KMS-11 (cell line): ENCODE results near the gene CREB1.
"Not testable (repeated sequence)": the region's sequence is repeated elsewhere in the genome, so short reads cannot be mapped to it uniquely, and the experiment has no call there.

ENCODE experiments used
- H2AFZ ChIP-seq: fragments of 200-600 bp; sonication (generic); 2 replicates; pipeline ENCODE4 v1.6.1; 2016; ENCODE audit warnings: antibody characterized with exemption, mixed run types, low read depth
- H3K27ac ChIP-seq: fragments of 200-600 bp; sonication (generic); 2 replicates; pipeline ENCODE4 v1.6.1; 2016; ENCODE audit warnings: mild to moderate bottlenecking, mixed run types
- H3K27me3 ChIP-seq: fragments of 200-600 bp; sonication (generic); 2 replicates; pipeline ENCODE4 v1.6.1; 2017; ENCODE audit warnings: mild to moderate bottlenecking, low read depth, mixed run types, moderate library complexity; ENCODE audit not compliant: insufficient read depth
- H3K36me3 ChIP-seq: fragments of 200-600 bp; sonication (generic); 2 replicates; pipeline ENCODE4 v1.6.1; 2017; ENCODE audit warnings: mild to moderate bottlenecking, mixed run types; ENCODE audit not compliant: insufficient read depth
- H3K4me1 ChIP-seq: fragments of 200-600 bp; sonication (generic); 2 replicates; pipeline ENCODE4 v1.6.1; 2016; ENCODE audit warnings: mild to moderate bottlenecking, low read depth, mixed run types; ENCODE audit not compliant: poor library complexity, severe bottlenecking
- H3K4me2 ChIP-seq: fragments of 200-600 bp; sonication (generic); 2 replicates; pipeline ENCODE4 v1.7.0; 2016; ENCODE audit warnings: mild to moderate bottlenecking, mixed run types
- H3K4me3 ChIP-seq: fragments of 200-600 bp; sonication (generic); IDR thresholded peaks from 2 replicates; pipeline ENCODE4 v1.6.1; 2017; ENCODE audit warnings: low read depth, low read length, mixed read lengths; ENCODE audit not compliant: insufficient read depth
- H3K79me2 ChIP-seq: fragments of 200-600 bp; sonication (generic); 2 replicates; pipeline ENCODE4 v1.6.1; 2016; ENCODE audit warnings: low read depth, mixed run types; ENCODE audit not compliant: insufficient read depth
- H3K9ac ChIP-seq: fragments of 200-600 bp; sonication (generic); 2 replicates; pipeline ENCODE4 v1.6.1; 2016; ENCODE audit warnings: mild to moderate bottlenecking, mixed run types
- H4K20me1 ChIP-seq: fragments of 200-600 bp; sonication (generic); 2 replicates; pipeline ENCODE4 v1.6.1; 2016; ENCODE audit warnings: mild to moderate bottlenecking, mixed run types; ENCODE audit not compliant: insufficient read depth
- TF ChIP-seq, protein P1 (sequence below): fragments of 200-600 bp; sonication (generic); conservative IDR thresholded peaks from 2 replicates; pipeline ENCODE4 v1.6.1; 2017; ENCODE audit warnings: low read depth, mild to moderate bottlenecking, antibody characterized with exemption, low read length, moderate library complexity, mixed read lengths

Gene CREB1

GRCh38 chr2:207494137-207494536, 35.6 kb upstream of the CREB1 start:
- H3K27me3 ChIP-seq = no peaks in the 10 kb centered on the region
- TF ChIP-seq, protein P1, sequence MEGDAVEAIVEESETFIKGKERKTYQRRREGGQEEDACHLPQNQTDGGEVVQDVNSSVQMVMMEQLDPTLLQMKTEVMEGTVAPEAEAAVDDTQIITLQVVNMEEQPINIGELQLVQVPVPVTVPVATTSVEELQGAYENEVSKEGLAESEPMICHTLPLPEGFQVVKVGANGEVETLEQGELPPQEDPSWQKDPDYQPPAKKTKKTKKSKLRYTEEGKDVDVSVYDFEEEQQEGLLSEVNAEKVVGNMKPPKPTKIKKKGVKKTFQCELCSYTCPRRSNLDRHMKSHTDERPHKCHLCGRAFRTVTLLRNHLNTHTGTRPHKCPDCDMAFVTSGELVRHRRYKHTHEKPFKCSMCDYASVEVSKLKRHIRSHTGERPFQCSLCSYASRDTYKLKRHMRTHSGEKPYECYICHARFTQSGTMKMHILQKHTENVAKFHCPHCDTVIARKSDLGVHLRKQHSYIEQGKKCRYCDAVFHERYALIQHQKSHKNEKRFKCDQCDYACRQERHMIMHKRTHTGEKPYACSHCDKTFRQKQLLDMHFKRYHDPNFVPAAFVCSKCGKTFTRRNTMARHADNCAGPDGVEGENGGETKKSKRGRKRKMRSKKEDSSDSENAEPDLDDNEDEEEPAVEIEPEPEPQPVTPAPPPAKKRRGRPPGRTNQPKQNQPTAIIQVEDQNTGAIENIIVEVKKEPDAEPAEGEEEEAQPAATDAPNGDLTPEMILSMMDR = no peak
- no peak overlapping the region for H3K9ac ChIP-seq
- H3K27ac ChIP-seq = no peak overlapping the region
- no peak overlapping the region for H3K4me3 ChIP-seq
- H3K4me1 ChIP-seq = no peaks in the 10 kb centered on the region
- H2AFZ ChIP-seq = no peak overlapping the region
- no peaks in the 10 kb centered on the region for H4K20me1 ChIP-seq
- H3K36me3 ChIP-seq = no peaks in the 10 kb centered on the region
- no peak overlapping the region for H3K4me2 ChIP-seq
- no peaks in the 10 kb centered on the region for H3K79me2 ChIP-seq

- not testable (repeated sequence) for H3K4me3 ChIP-seq, H3K4me1 ChIP-seq, H3K27ac ChIP-seq, H4K20me1 ChIP-seq, H3K9ac ChIP-seq, H3K27me3 ChIP-seq, H3K36me3 ChIP-seq, H3K4me2 ChIP-seq, H2AFZ ChIP-seq, H3K79me2 ChIP-seq
Observed at GRCh38 chr2:207496936-207497335, 32.8 kb upstream of the CREB1 start.

DNA sequence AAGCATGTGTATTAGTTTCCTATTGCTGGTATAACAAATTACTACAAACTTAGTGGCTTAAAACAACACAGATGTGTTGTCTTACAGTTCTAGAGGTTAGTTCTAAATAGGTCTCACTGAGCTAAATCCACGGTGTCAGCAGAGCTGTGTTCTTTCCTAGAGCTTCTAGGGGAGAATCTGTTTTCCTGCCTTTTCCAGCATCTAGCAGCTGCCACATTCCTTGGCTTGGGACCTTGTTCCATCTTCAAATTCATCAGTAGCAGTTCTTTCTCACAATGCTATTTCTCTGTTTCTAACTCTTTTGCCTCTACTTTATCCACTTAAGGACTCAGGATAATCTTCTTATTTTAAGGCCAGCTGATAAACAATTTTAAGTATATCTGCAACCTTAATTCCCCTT, 32.2 kb upstream of the CREB1 start:
- TF ChIP-seq, protein P1 = no peak
- Histone ChIP-seq H3K36me3 (no peaks in the 10 kb centered on the region), H3K79me2 (no peaks in the 10 kb centered on the region), H4K20me1 (no peaks in the 10 kb centered on the region), H3K9ac (no peak overlapping the region), H3K27ac (no peak overlapping the region), H3K4me3 (no peak overlapping the region), H2AFZ (no peak overlapping the region), H3K4me1 (no peaks in the 10 kb centered on the region), H3K4me2 (no peak overlapping the region), H3K27me3 (no peaks in the 10 kb centered on the region)

DNA sequence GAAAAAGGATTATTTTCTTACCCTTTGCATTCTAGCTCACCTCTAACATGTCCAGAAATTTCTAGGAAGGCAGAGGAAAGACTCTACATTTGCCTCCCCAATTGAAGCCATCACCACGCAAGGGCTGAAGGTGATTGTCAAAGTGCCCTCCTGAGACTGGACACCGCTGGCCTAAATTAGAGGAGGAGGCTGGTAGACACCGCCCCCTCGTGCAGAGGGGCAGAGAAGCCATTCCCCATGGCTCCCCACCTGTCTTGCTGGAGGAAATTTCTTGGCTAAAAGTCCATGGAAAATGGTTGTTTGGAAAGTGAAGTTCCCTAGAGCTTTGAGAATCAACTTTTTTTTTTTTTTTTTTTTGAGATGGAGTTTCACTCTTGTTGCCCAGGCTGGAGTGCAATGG, 31.3 kb upstream of the CREB1 start:
- TF ChIP-seq, protein P1 = no peak
- Histone ChIP-seq H3K79me2 (no peaks in the 10 kb centered on the region), H3K27ac (no peak overlapping the region), H3K4me2 (no peak overlapping the region), H3K27me3 (no peaks in the 10 kb centered on the region), H4K20me1 (no peaks in the 10 kb centered on the region), H3K9ac (no peak overlapping the region), H3K4me3 (no peak overlapping the region), H2AFZ (no peak overlapping the region), H3K36me3 (no peaks in the 10 kb centered on the region), H3K4me1 (no peaks in the 10 kb centered on the region)

GRCh38 chr2:207499114-207499513, 30.6 kb upstream of the CREB1 start:
- Histone ChIP-seq H3K4me1 (no peaks in the 10 kb centered on the region), H3K27ac (no peak overlapping the region), H3K4me3 (no peak overlapping the region), H3K79me2 (no peaks in the 10 kb centered on the region), H3K27me3 (no peaks in the 10 kb centered on the region), H3K4me2 (no peak overlapping the region), H3K36me3 (no peaks in the 10 kb centered on the region), H4K20me1 (no peaks in the 10 kb centered on the region), H2AFZ (no peak overlapping the region), H3K9ac (no peak overlapping the region)
- TF ChIP-seq, protein P1 = no peak
